ENCODE results near the gene NACC1.

The NACC1 gene

DNA sequence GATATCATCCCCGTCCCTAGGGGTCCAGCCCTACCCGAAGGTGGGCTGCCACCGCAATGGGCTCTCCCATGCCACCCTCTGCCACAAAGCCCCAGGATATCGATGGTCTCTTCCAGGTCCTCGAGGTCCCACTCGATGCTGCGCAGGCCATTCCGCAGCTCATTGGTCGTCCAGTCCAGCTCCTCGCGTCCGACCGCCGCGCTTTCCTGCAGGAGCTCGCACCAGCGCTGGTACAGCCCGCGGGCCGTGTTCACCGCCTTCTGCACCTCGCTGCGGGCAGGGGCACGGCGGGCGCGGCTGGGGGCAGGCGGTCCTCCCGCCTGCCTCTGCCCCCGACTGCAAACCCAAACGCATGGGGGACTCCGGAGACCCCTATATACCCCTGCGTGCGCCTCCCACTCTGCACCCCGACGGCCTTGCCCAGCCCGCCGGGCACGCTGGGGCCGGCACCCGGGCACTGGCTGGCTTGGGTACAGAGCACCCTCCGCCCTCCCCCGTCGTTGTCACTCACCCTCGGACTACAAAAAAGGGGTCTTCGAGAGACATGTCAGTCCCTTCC is 31.6 kb downstream of the NACC1 start:
- DNase-seq: no peak

DNA sequence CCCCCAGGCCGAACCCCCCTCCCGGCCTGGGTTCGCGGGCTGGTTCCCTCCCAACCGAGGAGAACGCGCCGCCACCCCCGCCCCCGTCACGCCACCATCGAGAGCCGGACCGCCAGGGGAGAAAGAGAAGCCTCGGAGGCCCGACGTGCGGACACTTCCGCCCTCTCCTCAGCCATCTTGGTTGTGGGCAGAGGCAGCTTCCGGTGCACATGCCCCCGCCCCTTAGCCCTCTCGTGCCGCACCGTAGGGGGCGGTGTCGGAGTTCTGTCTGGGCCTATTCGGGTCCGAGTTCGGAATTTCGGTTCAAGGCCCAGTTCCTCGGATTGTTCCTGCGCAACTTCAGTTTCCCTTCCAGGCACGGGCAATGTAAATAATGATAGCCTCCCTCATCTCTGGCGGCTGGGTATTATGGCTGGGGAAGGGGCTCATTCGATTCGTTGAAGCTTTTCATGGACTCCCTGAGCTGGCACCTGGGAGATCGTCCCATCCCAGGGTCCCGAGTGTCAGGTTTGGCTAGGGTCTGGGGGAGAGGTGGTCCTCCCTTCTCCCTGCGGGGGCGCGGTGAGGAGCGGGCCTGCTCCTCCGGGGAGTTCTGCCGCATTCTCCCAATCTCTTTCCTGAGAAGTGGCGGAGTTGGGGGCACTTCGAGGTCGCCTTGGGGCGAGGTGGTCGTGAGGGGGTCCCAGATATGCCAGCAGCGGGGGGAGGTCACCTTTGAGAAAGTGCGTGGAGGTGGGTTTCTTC is 32.3 kb downstream of the NACC1 start, which contains the start of the genes IER2 and STX10:
Gene IER2 (plus strand): TSS at position 225 of the 744 bp plus-strand sequence. CDS start 2,776 bp downstream, outside the sequence.
Gene STX10 (minus strand): TSS at position 189 of the 744 bp plus-strand sequence. CDS start 202 bp downstream, outside the sequence.
- DNase-seq: peak; percentile 82

DNA sequence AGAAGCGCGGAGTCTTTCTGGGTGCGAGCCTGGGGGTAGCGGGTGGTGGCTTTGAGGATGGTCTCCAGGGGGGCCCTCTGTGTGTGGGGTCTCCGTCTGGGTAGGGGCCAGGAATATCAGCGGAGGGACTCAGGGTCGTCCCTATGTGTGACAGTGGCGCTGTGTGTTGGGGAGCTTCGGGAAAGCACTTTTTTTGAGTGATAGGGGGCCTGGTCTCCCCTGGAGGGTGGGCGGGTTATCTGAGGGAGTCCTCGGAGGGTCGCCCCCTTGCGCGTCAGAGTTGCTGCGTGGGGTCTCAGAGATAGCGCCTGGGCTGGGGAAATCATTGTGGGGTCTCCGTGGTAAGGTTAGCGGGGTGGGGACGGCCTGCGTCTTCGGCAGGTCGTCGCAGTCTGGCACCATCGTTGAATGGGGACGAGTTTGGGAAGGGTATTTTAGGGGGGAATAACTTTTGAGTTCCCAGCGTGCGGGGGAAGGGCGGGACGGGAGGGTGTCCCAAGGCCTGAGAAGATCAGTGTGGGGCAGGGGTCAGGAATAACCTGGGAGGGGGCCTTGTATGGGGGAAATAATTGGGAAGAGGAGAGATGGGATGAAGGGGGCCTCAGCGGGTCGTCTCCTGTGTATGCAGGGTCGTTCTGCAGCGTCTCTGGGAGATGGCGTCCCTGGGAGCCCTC is 33.0 kb downstream of the NACC1 start:
- no peak for DNase-seq

DNA sequence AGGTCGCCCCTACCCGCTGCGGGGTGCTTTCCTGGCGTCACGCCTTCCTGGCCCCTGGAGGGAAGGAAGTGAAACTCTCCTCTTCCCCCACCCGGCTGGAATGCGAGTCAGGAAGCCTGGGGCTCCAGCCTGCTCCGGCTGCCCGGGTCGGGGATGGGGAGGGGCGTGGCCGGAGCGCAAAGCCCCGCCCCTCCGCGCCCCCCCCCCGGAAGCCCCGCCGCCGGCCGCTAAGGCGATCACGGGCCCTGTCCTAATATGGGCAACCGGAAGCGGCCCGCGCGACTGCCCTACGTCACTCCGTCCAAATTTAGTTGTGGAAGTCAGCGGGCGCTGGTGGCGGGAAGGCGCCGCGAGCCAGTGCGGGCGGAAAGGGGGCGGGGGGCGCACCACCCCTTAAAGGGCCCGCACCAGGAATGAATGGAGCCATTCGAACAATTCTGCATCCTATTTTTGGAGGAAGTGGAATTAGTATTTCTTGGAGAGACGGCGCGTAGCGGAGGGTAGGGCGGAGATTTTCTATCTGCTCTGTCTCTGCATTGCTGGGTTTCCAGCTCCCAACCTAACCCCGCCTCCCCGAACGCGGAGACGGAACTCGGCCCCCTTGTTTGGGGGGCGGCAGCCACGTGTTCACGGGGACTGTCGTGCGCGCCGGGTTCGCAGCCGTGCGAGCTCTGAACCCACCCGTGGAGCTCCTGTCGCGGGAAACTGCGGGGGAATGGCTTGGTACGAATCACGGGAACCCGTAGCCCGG is 33.7 kb downstream of the NACC1 start:
- peak; percentile 93 for DNase-seq

DNA sequence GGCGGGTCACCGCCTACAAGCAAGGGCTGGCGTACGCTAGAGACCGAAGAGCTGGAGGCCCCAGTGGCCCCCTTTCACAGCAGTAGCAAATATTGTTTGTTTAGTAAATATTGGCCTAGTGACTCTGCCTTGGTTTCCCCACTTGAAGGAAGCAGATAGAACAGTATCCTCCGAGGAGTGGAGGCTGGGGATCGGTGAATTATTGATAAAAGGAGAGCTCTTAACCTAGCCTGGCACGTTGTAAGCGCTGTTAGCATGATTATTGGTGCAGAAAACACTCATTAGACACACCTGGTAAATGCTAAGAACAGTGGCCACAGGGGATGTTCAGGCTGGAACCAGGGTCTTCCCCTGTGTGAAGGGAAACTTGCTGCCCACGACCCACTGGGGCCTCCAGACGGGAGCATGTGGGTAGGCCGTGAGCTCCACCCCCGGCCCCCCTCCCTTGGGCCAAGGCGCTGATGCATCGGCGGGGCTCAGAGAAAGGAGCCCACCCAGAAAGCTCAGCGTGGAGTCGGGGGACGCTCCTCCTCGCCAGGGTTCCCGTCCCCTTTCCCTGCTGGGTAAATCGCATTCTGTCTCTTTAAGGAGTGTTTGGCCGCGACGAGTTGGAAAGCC is 34.4 kb downstream of the NACC1 start:
- no peak for DNase-seq

DNA sequence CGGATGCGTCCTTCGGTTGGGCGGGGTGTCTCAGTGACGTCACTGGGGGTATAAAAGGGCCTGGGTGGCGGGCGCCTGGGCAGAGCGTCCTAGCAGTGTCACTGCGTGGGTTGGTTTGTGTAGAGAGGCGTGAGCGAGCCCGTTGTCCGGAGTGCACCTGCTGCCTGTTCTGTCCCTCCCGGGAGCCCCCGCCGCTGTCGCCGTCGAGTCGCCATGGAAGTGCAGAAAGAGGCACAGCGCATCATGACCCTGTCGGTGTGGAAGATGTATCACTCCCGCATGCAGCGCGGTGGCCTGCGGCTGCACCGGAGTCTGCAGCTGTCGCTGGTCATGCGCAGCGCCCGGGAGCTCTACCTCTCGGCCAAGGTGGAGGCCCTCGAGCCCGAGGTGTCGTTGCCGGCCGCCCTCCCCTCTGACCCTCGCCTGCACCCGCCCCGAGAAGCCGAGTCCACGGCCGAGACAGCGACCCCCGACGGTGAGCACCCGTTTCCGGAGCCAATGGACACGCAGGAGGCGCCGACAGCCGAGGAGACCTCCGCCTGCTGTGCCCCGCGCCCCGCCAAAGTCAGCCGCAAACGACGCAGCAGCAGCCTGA is 35.0 kb downstream of the NACC1 start:
- peak; percentile 66 for DNase-seq

DNA sequence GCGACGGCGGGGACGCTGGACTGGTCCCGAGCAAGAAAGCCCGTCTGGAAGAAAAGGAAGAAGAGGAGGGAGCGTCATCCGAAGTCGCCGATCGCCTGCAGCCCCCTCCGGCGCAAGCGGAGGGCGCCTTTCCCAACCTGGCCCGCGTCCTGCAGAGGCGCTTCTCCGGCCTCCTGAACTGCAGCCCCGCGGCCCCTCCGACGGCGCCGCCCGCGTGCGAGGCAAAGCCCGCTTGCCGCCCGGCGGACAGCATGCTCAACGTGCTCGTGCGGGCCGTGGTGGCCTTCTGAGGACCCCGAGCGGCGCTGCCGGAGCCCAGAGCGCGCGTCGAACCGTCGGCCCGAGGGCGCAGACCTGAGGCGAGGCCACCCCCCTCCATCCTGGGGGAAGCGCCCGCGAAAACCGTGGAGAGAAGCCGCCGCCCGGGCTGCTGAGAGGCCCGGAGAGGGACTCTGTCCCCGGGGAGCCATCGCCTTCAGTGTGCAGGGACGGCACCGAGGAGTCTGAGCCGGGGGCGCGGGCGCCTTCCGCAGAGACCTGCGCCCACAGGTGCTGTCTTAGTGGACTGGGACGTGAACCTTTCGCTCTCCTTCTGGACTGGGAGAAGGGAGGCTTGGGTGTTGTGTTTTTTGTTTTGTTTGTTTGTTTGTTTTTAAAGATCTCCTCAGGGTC is 35.6 kb downstream of the NACC1 start:
- no peak for DNase-seq

DNA sequence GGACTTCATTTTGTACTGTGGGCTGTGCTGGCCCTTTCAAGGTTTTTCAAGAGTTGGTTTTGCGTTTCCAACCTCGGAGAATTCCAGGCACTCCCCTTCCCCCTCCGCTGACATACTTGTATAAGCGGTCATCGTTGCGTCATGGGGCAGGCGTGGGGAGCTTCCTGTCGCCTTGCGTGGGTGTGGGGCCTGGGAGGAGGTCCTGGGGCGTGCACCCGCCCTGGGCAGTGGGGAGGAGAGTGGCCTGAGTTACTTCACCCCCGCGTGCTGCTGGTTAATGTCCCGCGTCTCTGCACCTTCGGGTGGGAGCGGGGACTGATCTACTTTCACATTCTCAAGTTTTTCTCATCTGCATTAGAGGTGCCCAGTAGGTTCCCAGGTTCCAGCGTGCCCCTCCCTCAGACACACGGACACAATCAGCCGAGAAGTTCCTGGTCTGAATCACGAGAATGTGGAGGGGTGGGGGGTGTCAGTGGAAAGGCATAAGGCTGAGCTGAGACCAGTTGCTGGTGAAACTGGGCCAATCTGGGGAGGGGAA is 36.2 kb downstream of the NACC1 start:
- no peak for DNase-seq

DNA sequence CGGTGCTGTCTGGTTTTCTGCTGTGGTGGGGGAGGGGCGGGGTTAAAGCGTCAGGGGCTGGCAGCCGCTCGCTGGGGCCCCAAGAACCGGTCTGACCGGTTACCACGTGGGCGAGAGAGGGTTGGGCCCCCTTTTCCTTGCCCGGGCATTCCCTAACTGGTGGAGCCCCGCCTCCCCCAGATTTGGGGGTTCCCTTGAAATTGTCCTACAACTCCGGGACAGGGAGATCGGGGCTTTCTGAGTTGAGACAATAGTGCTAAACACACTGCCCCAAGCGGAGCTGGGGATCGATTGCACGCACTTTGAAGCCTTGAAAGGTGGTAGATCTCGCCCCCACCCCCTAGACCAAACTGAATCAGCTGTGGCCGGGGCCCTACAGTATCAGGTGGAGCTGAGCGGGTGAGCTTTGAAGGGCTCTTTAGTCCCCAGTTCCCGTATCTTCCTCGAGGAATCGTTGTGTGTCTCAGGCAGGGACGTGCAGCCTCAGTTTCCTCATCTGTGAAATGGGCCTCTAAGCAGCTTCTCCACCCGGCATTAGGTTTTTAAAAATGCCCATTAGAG is 36.9 kb downstream of the NACC1 start:
- no peak for DNase-seq

DNA sequence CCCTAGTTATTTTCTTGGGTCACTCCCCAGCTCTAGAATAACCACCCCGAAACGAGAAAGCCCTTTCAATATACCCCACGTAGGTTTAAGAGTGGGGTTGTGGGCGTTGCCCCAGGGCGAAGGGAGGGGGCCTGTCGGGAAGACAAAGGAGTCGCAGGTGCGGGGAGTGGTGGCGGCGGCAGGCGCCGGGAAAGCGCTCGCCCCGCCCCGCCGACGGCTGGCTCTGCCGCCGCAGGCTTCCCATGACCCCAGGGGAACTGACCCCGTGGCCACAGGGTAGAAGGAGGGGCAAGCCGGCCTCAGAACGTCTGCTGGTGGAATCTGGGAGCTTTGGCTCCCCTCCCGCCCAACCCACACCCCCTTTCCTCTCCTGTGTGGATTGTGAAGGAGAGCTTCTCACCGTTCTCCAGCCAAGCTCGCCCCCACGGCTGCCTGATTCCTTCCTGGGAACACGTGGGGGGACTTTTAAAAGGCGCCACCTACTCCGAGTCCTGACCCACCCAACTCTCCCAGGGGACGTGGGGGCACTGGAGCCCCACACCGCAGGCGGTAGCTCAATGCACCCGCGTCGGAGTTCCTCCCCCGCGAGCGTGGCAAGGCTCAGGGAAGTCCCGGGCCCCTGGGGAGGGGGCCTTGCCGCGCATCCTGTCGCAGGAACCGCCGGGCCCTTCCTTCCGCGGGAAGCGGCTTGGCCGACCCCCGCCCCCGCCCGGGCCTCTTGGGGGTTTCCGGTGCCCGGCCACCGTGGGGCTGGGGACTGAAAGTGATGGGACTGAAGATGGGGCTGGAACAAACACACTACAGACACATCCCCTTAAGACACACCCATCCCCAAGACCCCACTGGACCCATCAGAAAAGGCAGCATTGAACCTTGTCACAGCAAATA is 37.7 kb downstream of the NACC1 start:
- DNase-seq: no peak

DNA sequence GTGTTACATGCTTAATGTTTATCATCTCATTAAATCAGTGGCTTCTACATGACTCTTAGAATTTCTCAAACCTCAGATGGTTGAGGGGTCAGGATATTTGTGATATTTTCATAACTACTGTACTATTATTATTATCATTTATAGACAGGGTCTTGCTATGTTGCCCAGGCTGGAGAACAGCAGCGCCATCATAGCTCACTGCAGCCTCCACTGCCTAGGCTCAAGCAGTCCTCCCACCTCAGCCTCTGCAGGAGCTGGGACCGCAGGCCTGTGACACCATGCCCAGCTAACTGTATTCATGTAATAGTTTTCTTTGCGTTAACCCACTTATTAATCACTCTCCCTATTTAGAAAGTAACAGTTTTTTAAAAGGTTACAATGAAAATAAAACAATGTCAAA is 41.6 kb downstream of the NACC1 start:
- no peak for DNase-seq

DNA sequence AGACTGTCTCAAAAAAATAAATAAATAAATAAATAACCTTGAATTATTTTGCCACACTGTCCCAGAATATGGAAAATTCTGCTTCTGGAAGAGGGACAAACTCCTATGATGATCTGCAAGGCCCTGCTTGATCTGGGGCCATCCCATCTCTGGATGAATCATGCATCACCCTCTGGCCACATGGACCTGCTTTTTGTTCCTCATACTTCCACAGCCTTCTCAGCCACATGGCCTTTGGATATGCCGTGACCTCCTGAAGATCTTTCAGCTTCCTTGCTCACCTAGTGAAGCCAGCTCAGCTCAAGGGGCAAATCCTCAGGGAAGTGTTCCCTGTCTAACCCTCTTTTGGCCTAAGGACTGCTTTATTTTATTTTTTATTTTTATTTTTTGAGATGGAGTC is 42.5 kb downstream of the NACC1 start:
- no peak for DNase-seq

DNA sequence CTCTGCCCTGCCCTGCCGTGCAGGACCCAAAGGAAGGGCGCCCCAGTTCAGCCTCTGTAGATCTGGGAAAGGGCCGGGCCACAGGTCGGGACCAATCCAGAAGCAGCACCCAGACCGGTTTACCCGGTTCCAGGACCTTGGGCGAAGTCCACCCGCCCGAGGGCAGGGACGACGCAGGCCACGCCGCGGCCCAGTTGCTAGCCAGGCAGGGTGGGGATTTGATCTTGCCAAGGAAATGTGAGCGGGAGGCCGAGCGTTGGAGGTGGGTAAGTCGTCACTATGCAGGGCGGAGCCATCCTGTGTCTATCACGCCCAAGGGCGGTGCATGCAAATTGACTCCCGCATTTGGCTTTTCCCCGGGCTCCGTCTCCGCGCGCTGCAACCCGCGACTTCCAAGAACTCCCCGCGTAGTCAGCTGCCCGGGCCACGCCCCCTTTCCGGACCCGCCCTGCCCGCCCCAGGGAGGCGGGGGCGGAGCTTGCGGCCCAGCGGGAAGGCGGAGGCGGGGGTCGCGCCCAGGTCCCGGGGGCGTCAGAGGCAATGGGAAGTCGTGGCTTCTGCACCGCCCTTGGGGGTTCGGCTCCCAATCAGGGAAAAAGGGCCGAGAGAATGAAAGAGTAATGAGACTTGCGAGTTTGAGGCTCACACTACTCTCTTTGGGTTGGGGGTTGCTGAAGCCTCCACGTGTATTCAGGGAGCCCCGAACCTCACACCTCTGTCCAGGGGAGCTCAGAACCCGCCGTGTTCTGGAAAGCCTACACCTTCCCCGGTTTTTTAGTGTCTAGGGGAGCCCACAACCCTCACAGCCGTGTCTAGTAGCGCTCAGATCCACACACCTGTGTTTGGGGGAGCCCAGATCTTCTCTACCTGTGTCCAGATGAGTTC is 44.9 kb downstream of the NACC1 start:
- DNase-seq: peak; percentile 88

DNA sequence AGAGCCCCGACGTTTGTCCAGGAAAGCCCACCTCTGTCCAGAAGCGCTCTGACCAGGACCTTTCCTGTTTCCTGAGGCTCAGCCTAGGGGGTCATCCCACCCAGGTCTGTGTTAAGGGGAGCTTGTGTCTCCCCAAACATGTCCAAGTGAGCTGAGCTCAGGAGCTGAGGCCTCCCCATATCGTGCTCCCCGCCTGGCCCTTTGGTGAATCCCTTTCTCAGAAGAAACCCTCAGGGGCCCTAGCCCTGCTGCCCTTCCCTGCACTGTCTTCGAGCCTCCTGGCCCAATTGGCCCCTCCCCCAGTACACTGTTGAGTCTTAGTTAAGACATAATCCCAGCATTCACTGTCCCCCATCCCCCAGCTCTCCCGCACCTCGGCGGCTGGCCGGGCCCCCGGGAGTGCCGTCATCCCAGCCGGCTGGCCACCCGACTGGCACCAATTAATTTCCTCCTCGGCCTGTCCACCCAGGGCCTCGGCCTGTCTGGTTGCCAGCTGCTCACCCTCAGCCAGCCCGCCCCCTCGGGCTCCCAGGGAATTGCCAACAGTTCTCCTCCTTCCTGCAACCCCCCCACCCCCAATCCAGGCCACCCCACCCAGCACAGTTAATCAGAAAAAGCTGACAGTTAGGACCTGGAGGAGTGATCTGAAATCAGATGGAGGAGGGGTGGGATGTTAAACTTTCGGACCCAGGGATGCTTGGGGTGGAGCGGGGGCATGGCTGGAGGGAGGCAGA is 45.7 kb downstream of the NACC1 start:
- DNase-seq: peak; percentile 61

DNA sequence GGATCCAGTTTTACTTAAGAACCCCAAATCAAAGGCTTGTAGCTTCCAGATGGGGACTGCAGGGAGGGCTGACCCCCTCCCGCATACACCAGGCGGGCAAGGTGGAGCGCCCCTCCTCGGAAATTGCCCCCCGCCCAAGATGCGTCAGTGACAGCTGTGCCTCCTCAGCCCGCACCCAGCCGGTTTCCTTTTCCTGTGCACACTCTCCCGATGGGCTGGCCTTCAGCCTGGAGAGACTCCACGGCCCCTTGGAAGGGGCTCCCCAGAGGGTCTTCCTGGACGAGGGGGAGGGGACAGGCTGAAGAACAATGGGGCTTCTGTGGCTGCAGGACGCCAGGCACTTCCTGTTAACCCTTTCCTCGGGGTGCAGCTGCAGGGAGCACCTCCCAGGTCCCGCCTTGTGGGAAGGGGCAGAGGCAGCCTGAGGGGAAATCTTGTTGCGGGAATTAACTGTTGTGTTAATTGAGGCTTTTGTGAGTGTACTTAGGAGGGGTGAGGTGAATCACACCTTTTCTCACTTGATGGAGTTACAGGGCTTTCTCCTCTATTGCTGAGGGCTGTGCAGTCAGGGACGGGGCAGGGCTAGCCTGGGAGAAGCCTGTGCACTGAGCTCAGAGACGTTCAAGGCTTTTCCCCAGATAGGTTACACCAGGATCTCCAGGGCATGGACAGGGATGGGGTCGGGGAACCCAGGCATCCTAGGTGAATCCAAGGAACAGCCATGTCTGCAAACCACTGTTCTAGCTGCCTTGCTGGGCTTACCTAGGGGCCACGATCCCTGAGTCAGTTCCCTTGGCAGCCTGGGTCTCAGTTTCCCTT is 46.5 kb downstream of the NACC1 start:
- DNase-seq: peak; percentile 41

DNA sequence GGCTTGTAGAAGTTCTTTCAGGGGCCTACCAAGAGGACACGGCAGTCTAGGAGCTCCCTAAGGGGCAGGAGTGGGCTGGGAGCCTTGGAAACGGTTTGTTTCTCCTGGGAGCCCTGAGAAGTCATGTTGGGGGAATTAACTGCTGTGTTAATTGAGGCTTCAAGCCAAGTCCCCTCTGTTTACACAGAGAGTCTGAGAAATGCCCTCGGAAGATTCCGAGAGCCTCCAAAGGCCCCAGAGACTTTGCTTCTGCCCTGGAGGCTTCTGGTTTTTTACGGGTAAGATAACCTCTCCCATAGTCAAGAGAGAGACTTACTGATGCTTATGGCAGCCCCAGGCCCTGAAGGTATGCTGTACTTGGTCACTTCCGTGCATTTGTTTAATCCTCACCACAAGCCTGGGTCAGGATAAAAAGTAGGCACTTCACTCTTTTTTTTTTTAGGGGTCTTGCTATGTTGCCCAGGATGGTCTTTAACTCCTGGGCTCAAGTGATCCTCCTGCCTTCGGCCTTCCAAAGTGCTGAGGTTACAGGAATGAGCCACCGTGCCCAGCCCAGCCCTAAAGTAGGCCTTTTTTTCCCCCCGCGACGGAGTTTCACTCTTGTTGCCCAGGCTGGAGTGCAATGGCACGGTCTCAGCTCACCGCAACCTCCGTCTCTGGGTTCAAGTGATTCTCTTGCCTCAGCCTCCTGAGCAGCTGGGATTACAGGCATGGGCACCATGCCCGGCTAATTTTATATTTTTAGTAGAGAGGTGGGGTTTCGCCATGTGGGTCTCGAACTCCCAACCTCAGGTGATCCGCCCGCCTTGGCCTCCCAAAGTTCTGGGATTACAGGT is 47.3 kb downstream of the NACC1 start:
- no peak for DNase-seq
